ENCODE data around the gene RIMS1. TPM values are rescaled to one million over a fixed set of nuclear protein-coding genes. Genes with fewer than 3 reads are reported as not detected.
A peak's percentile ranks its signal among the peaks of the same experiment; 100 is the strongest.

Gene RIMS1
- total and polyA plus RNA-seq, 12 donors: 0.06 to 9.2 (median 1.5) TPM; not detected in 2

- Histone ChIP-seq H3K4me3 (no peak overlapping the region), H3K36me3 (replicated peaks in 1 of 2) (no peaks in the 10 kb centered on the region), H3K27me3 (no peaks in the 10 kb centered on the region), H3K9me3 (replicated peaks in 1 of 3) (no peaks in the 10 kb centered on the region), H3K27ac (no peak overlapping the region), H3K4me1 (replicated peaks in 1 of 2) (no peaks in the 10 kb centered on the region)
- intact Hi-C loops (cut with DNase I): no loop called here
- TF ChIP-seq POLR2A (IDR thresholded peaks at IDR 0.05): no peak
- no peak for TF ChIP-seq CTCF (IDR thresholded peaks at IDR 0.05)
- WGBS, 4 donors: 65 to 68% (median 66%) methylated on average over 7 of the region's 7 CpGs
- peak in 1 of 7 donors; percentile 2 for DNase-seq
These were observed 477.7 kb downstream of the RIMS1 start for GRCh38 chr6:72363844-72364740.

- Histone ChIP-seq H3K36me3 (replicated peaks in 1 of 2) (no peaks in the 10 kb centered on the region), H3K27me3 (no peaks in the 10 kb centered on the region), H3K4me1 (replicated peaks in 1 of 2) (no peaks in the 10 kb centered on the region), H3K27ac (no peak overlapping the region), H3K9me3 (replicated peaks in 1 of 3) (no peaks in the 10 kb centered on the region), H3K4me3 (no peak overlapping the region)
- WGBS, 4 donors: 60 to 71% (median 65%) methylated on average over 4 of the region's 4 CpGs
- no peak for DNase-seq
- TF ChIP-seq POLR2A (IDR thresholded peaks at IDR 0.05) (no peak), CTCF (IDR thresholded peaks at IDR 0.05) (no peak)
- intact Hi-C loops (cut with DNase I): no loop called here
These were observed 479.4 kb downstream of the RIMS1 start for GRCh38 chr6:72365773-72366172.

- Histone ChIP-seq H3K9me3 (replicated peaks in 1 of 3) (no peaks in the 10 kb centered on the region), H3K27ac (no peak overlapping the region)
These were observed 481.1 kb downstream of the RIMS1 start for GRCh38 chr6:72367439-72367838.

GRCh38 chr6:72371473-72371872, 485.1 kb downstream of the RIMS1 start:
- Histone ChIP-seq H3K27ac (no peak overlapping the region), H3K4me1 (replicated peaks in 1 of 2) (no peaks in the 10 kb centered on the region), H3K27me3 (no peaks in the 10 kb centered on the region), H3K9me3 (replicated peaks in 1 of 3) (no peaks in the 10 kb centered on the region), H3K4me3 (no peak overlapping the region), H3K36me3 (replicated peaks in 1 of 2) (no peaks in the 10 kb centered on the region)
- 50 to 57% (median 56%) methylated on average over 3 of the region's 3 CpGs for WGBS, 4 donors
- intact Hi-C loops (cut with DNase I): no loop called here
- DNase-seq: no peak
- TF ChIP-seq POLR2A (IDR thresholded peaks at IDR 0.05) (no peak), CTCF (IDR thresholded peaks at IDR 0.05) (no peak)

More at GRCh38 chr6:72367439-72367838, 481.1 kb downstream of the RIMS1 start:
- DNase-seq: no peak
- no peak for TF ChIP-seq POLR2A (IDR thresholded peaks at IDR 0.05)
- no peak for TF ChIP-seq CTCF (IDR thresholded peaks at IDR 0.05)
- Histone ChIP-seq H3K4me1 (replicated peaks in 1 of 2) (no peaks in the 10 kb centered on the region), H3K4me3 (no peak overlapping the region), H3K36me3 (replicated peaks in 1 of 2) (no peaks in the 10 kb centered on the region), H3K27me3 (no peaks in the 10 kb centered on the region)
- intact Hi-C loops (cut with DNase I): no loop called here

All from adrenal gland (tissue), 12 donors.